Right lobe of liver (tissue), 6 donors: Measurements from ENCODE around the gene BRD3OS. TPM values are rescaled to one million over a fixed set of nuclear protein-coding genes. Genes with fewer than 3 reads are reported as not detected.

ENCODE experiments used
- ATAC-seq, 4 donors: fragments of 200-7000 bp; cut with Tn5 transposase; one replicate each; pipeline ENCODE4 v1.9.1; 2020; ENCODE audit warnings: mild to moderate bottlenecking in 4 of 4, moderate library complexity in 4 of 4
- DNase-seq, 3 donors: peaks; one replicate each; pipeline ENCODE4 v3.0.0-alpha.2; 2020
- H3K27ac ChIP-seq, 3 donors: fragments of 200-600 bp; one replicate each; pipeline ENCODE4 v1.8.0; 2022
- H3K27me3 ChIP-seq, 2 donors: fragments of 200-600 bp; one replicate each; pipeline ENCODE4 v1.8.0; 2022
- H3K36me3 ChIP-seq, 4 donors: fragments of 200-600 bp; sonication (generic) in 1 of 4; one replicate each; pipeline versions ENCODE4 v1.5.1 to v1.8.0; 2017 to 2022; ENCODE audit warnings: control low read depth in 1 of 4
- H3K4me1 ChIP-seq, 4 donors: fragments of 200-600 bp; sonication (generic) in 1 of 4; one replicate each; pipeline versions ENCODE4 v1.5.1 to v1.8.0; 2017 to 2022; ENCODE audit warnings: control low read depth in 1 of 4
- H3K4me3 ChIP-seq, 3 donors: fragments of 200-600 bp; one replicate each; pipeline ENCODE4 v1.8.0; 2022
- H3K9me3 ChIP-seq, 4 donors: fragments of 200-600 bp; sonication (generic) in 1 of 4; one replicate each; pipeline versions ENCODE4 v1.5.1 to v1.8.0; 2017 to 2022; ENCODE audit warnings: control low read depth in 1 of 4
- CTCF ChIP-seq, 4 donors: fragments of 200-600 bp in 3 of 4; fragments of 450-650 bp in 1 of 4; IDR thresholded peaks; one replicate each; pipeline versions ENCODE4 v1.5.1 to v1.8.0; 2016 to 2022; ENCODE audit warnings: antibody characterized with exemption in 4 of 4, mild to moderate bottlenecking in 2 of 4
- POLR2A ChIP-seq: fragments of 450-650 bp; IDR thresholded peaks from one replicate; pipeline ENCODE4 v1.6.1; 2017; ENCODE audit warnings: antibody characterized with exemption, mild to moderate bottlenecking
- WGBS: methylation state at CpG from one replicate; pipeline ENCODE4 v1.1.6; 2018; ENCODE audit warnings: low coverage, low lambda C conversion rate; ENCODE audit not compliant: insufficient coverage; ENCODE audit errors: missing lambda C conversion rate; 5-methylcytosine and 5-hydroxymethylcytosine counted together
- intact Hi-C, 2 donors: fragments of 100-400 bp; cut with DNase I; formaldehyde crosslinking; loops; one replicate each; pipeline versions ENCODE4 v1.11.2 to v1.14.1; 2022
- total RNA-seq, 6 experiments: library from RNA; depleted of rRNA in 2 of 6; stranded (reverse); fragments of >200 nt in 2 of 6; fragmentation: NEBNext Ultra II Directional in 3 of 6; extraction: Animal tissue kit (Norgen Biotek cat#: 25700) in 3 of 6; gene quantifications; one replicate each; pipeline versions ENCODE4 v1.1.0 to v1.2.4, GENCODE V29; 2016 to 2023
- donor health status: DM: no; HTN: yes; CAD: no.
- donor health status: DM: no; HTN: no; CAD: no.
- donor health status: DM: no; HTN: no; CAD: no.
- donor health status: DM: no; HTN: yes; CAD: no.
- donor health status: DM: no; HTN: yes; CAD: no.

The BRD3OS gene
- total RNA-seq, 6 experiments from 2014 or later, result 3.2 to 8.1 (median 5.9) TPM

GRCh38 chr9:134037641-134038040 lies 12.4 kb downstream of the BRD3OS start:
- H3K36me3 ChIP-seq, result peaks cover 0 to 67% (median 20%) of the 10 kb centered on the region in 4 donors
- no peak overlapping the region for H3K27ac ChIP-seq
- ATAC-seq (no peak), DNase-seq (no peak)
- intact Hi-C loops, result no loop called here
- no peak overlapping the region for H3K4me3 ChIP-seq
- no peaks in the 10 kb centered on the region for H3K4me1 ChIP-seq
- H3K9me3 ChIP-seq, result no peaks in the 10 kb centered on the region
- no peaks in the 10 kb centered on the region for H3K27me3 ChIP-seq
- no peak for TF ChIP-seq POLR2A
- no peak for TF ChIP-seq CTCF (IDR thresholded peaks at IDR 0.05)
- 100% methylated on average over 2 of the region's 2 CpGs for WGBS

GRCh38 chr9:134039386-134040175 lies 14.3 kb downstream of the BRD3OS start:
- Histone ChIP-seq H3K4me3 (no peak overlapping the region), H3K27me3 (no peaks in the 10 kb centered on the region), H3K4me1 (peaks cover 0 to 14% (median 0%) of the 10 kb centered on the region in 4 donors), H3K36me3 (peaks cover 0 to 49% (median 11%) of the 10 kb centered on the region in 4 donors), H3K9me3 (no peaks in the 10 kb centered on the region), H3K27ac (no peak overlapping the region)
- TF ChIP-seq POLR2A (no peak), CTCF (IDR thresholded peaks at IDR 0.05) (no peak)
- 100% methylated on average over 3 of the region's 20 CpGs for WGBS
- DNase-seq, result peak in 2 of 3 donors; percentile 15 to 44
- no peak for ATAC-seq
- intact Hi-C loops, result no loop called here

DNA sequence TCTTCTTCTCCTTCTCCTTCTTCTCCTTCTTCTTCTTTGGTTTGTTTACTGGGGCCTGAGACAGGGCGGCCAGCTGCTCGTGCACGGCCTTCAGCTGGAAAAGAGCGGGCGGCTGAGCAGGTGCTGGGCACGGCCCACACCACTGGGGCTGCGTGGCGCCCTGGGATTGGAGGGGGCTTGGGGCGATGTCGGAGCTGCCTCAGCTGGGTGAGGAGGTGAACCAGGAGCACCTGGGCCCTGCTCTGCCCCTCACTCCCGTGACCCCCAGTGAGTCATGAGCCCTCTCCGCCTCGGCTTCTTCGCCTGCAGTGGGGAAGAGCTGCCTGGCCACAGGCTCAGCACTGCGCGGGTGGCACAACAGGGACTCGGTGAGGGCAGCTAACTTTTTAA lies 14.9 kb downstream of the BRD3OS start:
- Histone ChIP-seq H3K27me3 (no peaks in the 10 kb centered on the region), H3K4me1 (peaks cover 0 to 14% (median 0%) of the 10 kb centered on the region in 4 donors), H3K27ac (no peak overlapping the region), H3K9me3 (no peaks in the 10 kb centered on the region), H3K36me3 (peaks cover 0 to 47% (median 8%) of the 10 kb centered on the region in 4 donors), H3K4me3 (no peak overlapping the region)
- DNase-seq (peak in 1 of 3 donors; percentile 40), ATAC-seq (no peak)
- no peak for TF ChIP-seq POLR2A
- TF ChIP-seq CTCF (IDR thresholded peaks at IDR 0.05), result no peak
- no CpG with 5 or more reads among the region's 17 CpGs for WGBS
- intact Hi-C loops, result no loop called here

DNA sequence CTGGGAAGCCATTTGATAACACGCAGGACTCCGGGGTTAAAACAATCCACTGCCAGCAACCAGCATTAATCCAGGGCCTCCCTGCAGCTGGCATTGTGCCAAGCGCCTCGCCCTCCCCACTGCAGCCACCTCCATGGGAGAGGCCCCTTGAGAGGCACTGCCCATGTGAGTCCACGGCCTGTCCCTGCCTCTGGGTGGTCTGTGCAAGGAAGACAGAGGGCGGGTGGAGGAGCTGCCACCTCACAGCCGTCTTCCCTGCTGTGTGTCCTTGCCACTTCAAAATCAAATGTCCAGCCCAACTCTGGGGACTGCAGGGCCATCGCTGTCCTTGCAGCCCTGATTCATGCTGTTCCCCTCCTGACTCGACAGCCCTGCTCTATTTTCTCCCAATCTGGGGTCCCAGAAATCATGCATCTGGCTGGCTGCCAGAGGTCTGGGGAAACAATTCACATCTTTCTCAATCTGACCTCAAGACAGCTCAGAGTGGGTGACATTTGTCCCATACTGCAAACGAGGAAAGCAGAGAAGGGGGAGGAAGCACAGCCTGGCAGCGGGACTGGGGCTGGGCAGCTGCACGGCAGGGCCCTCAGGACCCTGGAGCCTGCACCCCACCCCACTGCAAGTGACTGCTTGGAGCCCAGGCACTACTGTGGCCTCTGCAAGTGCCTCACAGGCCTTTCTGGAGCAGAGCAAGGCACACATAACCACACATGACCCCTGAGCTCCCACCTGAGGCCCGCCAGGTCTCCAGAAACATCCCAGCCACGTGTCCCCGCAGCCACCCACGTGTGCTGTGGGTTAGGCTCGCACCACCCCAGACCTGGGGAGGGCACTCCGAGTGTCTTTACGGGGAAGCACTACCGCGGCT lies 15.7 kb downstream of the BRD3OS start:
- Histone ChIP-seq H3K27me3 (no peaks in the 10 kb centered on the region), H3K27ac (no peak overlapping the region), H3K4me3 (no peak overlapping the region), H3K36me3 (peaks cover 0 to 45% (median 6%) of the 10 kb centered on the region in 4 donors), H3K9me3 (no peaks in the 10 kb centered on the region), H3K4me1 (peaks cover 0 to 14% (median 0%) of the 10 kb centered on the region in 4 donors)
- intact Hi-C loops, result no loop called here
- TF ChIP-seq POLR2A (no peak), CTCF (IDR thresholded peaks at IDR 0.05) (no peak)
- WGBS, result 62% methylated on average over 7 of the region's 21 CpGs
- peak in 1 of 4 donors; percentile 35 for ATAC-seq
- DNase-seq, result peak in 2 of 3 donors; percentile 25 to 41
